ENCODE results near the gene MAP7.

Gene MAP7

GRCh38 chr6:136553166-136553787 is 3.1 kb upstream of the MAP7 start:
- Histone ChIP-seq H3K4me2 (ENCODE audit: low read depth, low read length) (no peak overlapping the region), H3K36me3 (replicated peaks; ENCODE audit: insufficient read depth, low read length) (no peaks in the 10 kb centered on the region), H3K9me3 (replicated peaks; ENCODE audit: insufficient read depth, low read length) (no peaks in the 10 kb centered on the region), H4K20me1 (ENCODE audit: insufficient read depth, low read length) (no peaks in the 10 kb centered on the region), H2AFZ (ENCODE audit: low read length) (no peak overlapping the region), H3K9ac (ENCODE audit: low read length) (no peak overlapping the region), H3K4me1 (ENCODE audit: low read length) (0 out of 2 replicates have a peak, but pooled peaks cover 7% of the 10 kb centered on the region), H3K27me3 (replicated peaks; ENCODE audit: insufficient read depth, low read length) (no peaks in the 10 kb centered on the region), H3K9me2 (replicated peaks; ENCODE audit: insufficient read depth, low read length) (no peaks in the 10 kb centered on the region), H3K4me3 (ENCODE audit: low read length) (no peak overlapping the region), H3K27ac (ENCODE audit: low read length) (no peak overlapping the region), H3K79me2 (ENCODE audit: low read length) (peaks cover 7% of the 10 kb centered on the region; the same call in 1 of the 2 replicates), H3F3A (ENCODE audit: insufficient read depth, low read length) (peaks cover 6% of the 10 kb centered on the region; the same call in 1 of the 2 replicates)
- no peak for DNase-seq
- TF ChIP-seq EZH2phosphoT487 (IDR thresholded peaks at IDR 0.05; ENCODE audit: low read length): no peak
- TF ChIP-seq EZH2 (optimal IDR thresholded peaks at IDR 0.05; ENCODE audit: low read depth, low read length): no peak
- no peak for TF ChIP-seq CTCF (IDR thresholded peaks at IDR 0.05; ENCODE audit: low read length)

- no peak overlapping the region for H3K9ac ChIP-seq (ENCODE audit: low read length)
- no peak overlapping the region for H3K4me2 ChIP-seq (ENCODE audit: low read depth, low read length)
- H3K9me2 ChIP-seq (replicated peaks; ENCODE audit: insufficient read depth, low read length): no peaks in the 10 kb centered on the region
- H3K79me2 ChIP-seq (ENCODE audit: low read length): peaks cover 7% of the 10 kb centered on the region; the same call in 1 of the 2 replicates
- H2AFZ ChIP-seq (ENCODE audit: low read length): no peak overlapping the region
- H3K27me3 ChIP-seq (replicated peaks; ENCODE audit: insufficient read depth, low read length): no peaks in the 10 kb centered on the region
- H3F3A ChIP-seq (ENCODE audit: insufficient read depth, low read length): peaks cover 6% of the 10 kb centered on the region; the same call in 1 of the 2 replicates
- H3K4me3 ChIP-seq (ENCODE audit: low read length): no peak overlapping the region
- H3K4me1 ChIP-seq (ENCODE audit: low read length): 0 out of 2 replicates have a peak, but pooled peaks cover 7% of the 10 kb centered on the region
- no peak for DNase-seq
- H3K27ac ChIP-seq (ENCODE audit: low read length): no peak overlapping the region
- no peaks in the 10 kb centered on the region for H4K20me1 ChIP-seq (ENCODE audit: insufficient read depth, low read length)
- H3K9me3 ChIP-seq (replicated peaks; ENCODE audit: insufficient read depth, low read length): no peaks in the 10 kb centered on the region
- TF ChIP-seq EZH2 (optimal IDR thresholded peaks at IDR 0.05; ENCODE audit: low read depth, low read length) (no peak), EZH2phosphoT487 (IDR thresholded peaks at IDR 0.05; ENCODE audit: low read length) (no peak), CTCF (IDR thresholded peaks at IDR 0.05; ENCODE audit: low read length) (no peak)
- no peaks in the 10 kb centered on the region for H3K36me3 ChIP-seq (replicated peaks; ENCODE audit: insufficient read depth, low read length)
Measured at GRCh38 chr6:136552054-136552453, 1.8 kb upstream of the MAP7 start.

GRCh38 chr6:136551103-136551502 is 881 bp upstream of the MAP7 start:
- H3K36me3 ChIP-seq (replicated peaks; ENCODE audit: insufficient read depth, low read length): no peaks in the 10 kb centered on the region
- peaks cover 7% of the 10 kb centered on the region; the same call in 1 of the 2 replicates for H3K79me2 ChIP-seq (ENCODE audit: low read length)
- H2AFZ ChIP-seq (ENCODE audit: low read length): no peak overlapping the region
- DNase-seq: no peak
- peaks cover 6% of the 10 kb centered on the region; the same call in 1 of the 2 replicates for H3F3A ChIP-seq (ENCODE audit: insufficient read depth, low read length)
- no peaks in the 10 kb centered on the region for H3K27me3 ChIP-seq (replicated peaks; ENCODE audit: insufficient read depth, low read length)
- H3K9ac ChIP-seq (ENCODE audit: low read length): no peak overlapping the region
- no peaks in the 10 kb centered on the region for H4K20me1 ChIP-seq (ENCODE audit: insufficient read depth, low read length)
- H3K4me3 ChIP-seq (ENCODE audit: low read length): no peak overlapping the region
- H3K9me2 ChIP-seq (replicated peaks; ENCODE audit: insufficient read depth, low read length): no peaks in the 10 kb centered on the region
- H3K9me3 ChIP-seq (replicated peaks; ENCODE audit: insufficient read depth, low read length): no peaks in the 10 kb centered on the region
- H3K4me1 ChIP-seq (ENCODE audit: low read length): 0 out of 2 replicates have a peak, but pooled peaks cover 7% of the 10 kb centered on the region
- TF ChIP-seq CTCF (IDR thresholded peaks at IDR 0.05; ENCODE audit: low read length) (no peak), EZH2phosphoT487 (IDR thresholded peaks at IDR 0.05; ENCODE audit: low read length) (no peak), EZH2 (optimal IDR thresholded peaks at IDR 0.05; ENCODE audit: low read depth, low read length) (no peak)
- H3K27ac ChIP-seq (ENCODE audit: low read length): no peak overlapping the region
- H3K4me2 ChIP-seq (ENCODE audit: low read depth, low read length): no peak overlapping the region

All from MM.1S (cell line).